IMR-90 (cell line): Measurements from ENCODE around the gene DHX29. TPM values are rescaled to one million over a fixed set of nuclear protein-coding genes. Genes with fewer than 3 reads are reported as not detected.

ENCODE experiments used
- ATAC-seq: fragments of 200-7000 bp; cut with Tn5 transposase; 2 replicates; pipeline ENCODE4 v1.9.1; 2020; ENCODE audit warnings: low read depth, mild to moderate bottlenecking, moderate library complexity
- BruUV-seq: library from RNA; stranded (reverse); fragments of 400-500 nt; replicated peaks from 2 replicates; lab custom pipeline; 2021; lab: Mats Ljungman, UMichigan
- CTCF ChIA-PET: fragments of 300-600 bp; formaldehyde crosslinking; extraction: SDS; loops from one replicate; lab custom pipeline; 2021; ENCODE audit warnings: antibody characterized with exemption; lab: Yijun Ruan, JAX
- POLR2A ChIA-PET: fragments of 300-600 bp; sonication (Branson Sonifier 250); formaldehyde crosslinking; loops from one replicate; lab custom pipeline; 2022; ENCODE audit warnings: antibody characterized with exemption; ENCODE audit not compliant: unreplicated experiment; lab: Charles Lee
- DNase-seq: peaks from one replicate; pipeline ENCODE4 v3.0.0; 2013
- H2AFZ ChIP-seq: replicated peaks from 2 replicates; pipeline ENCODE3; 2013; ENCODE audit warnings: low read length, mild to moderate bottlenecking; ENCODE audit not compliant: poor library complexity
- H2AK5ac ChIP-seq: 2 replicates; pipeline ENCODE4 v1.6.1; 2013; ENCODE audit warnings: low read depth, low read length, inconsistent platforms
- H2AK9ac ChIP-seq: replicated peaks from 2 replicates; pipeline ENCODE3; 2013; ENCODE audit warnings: mild to moderate bottlenecking, low read depth, low read length, moderate library complexity; ENCODE audit not compliant: poor library complexity
- H2BK120ac ChIP-seq: 2 replicates; pipeline ENCODE4 v1.6.1; 2013; ENCODE audit warnings: low read depth, low read length, inconsistent platforms
- H2BK15ac ChIP-seq: 3 replicates; pipeline ENCODE4 v1.6.1; 2013; ENCODE audit warnings: low read depth, low read length, inconsistent platforms
- H2BK20ac ChIP-seq: 2 replicates; pipeline ENCODE4 v1.6.1; 2013; ENCODE audit warnings: low read depth, mild to moderate bottlenecking, inconsistent platforms, low read length, moderate library complexity
- H2BK5ac ChIP-seq: 2 replicates; pipeline ENCODE4 v1.6.1; 2013; ENCODE audit warnings: mild to moderate bottlenecking, low read depth, low read length, inconsistent platforms; ENCODE audit not compliant: poor library complexity, severe bottlenecking
- H3K14ac ChIP-seq: replicated peaks from 2 replicates; pipeline ENCODE4 v1.6.1; 2013; ENCODE audit warnings: low read depth, low read length, inconsistent platforms
- H3K18ac ChIP-seq: 2 replicates; pipeline ENCODE4 v1.6.1; 2013; ENCODE audit warnings: low read depth, low read length, control low read depth
- H3K23ac ChIP-seq: 2 replicates; pipeline ENCODE4 v1.6.1; 2013; ENCODE audit warnings: low read depth, low read length, inconsistent platforms
- H3K27ac ChIP-seq: 2 replicates; pipeline ENCODE4 v1.5.1; 2013; ENCODE audit warnings: mild to moderate bottlenecking, control low read depth, low read length; ENCODE audit not compliant: insufficient read depth
- H3K27me3 ChIP-seq: 2 replicates; pipeline ENCODE4 v1.6.1; 2013; ENCODE audit warnings: low read length; ENCODE audit not compliant: control insufficient read depth, insufficient read depth
- H3K36me3 ChIP-seq: 2 replicates; pipeline ENCODE4 v1.6.1; 2013; ENCODE audit warnings: low read length, mixed read lengths; ENCODE audit not compliant: control insufficient read depth, insufficient read depth
- H3K4ac ChIP-seq: 2 replicates; pipeline ENCODE4 v1.6.1; 2013; ENCODE audit warnings: low read depth, low read length, inconsistent platforms
- H3K4me1 ChIP-seq: 2 replicates; pipeline ENCODE4 v1.6.1; 2013; ENCODE audit warnings: low read length, mixed read lengths; ENCODE audit not compliant: control insufficient read depth, insufficient read depth
- H3K4me2 ChIP-seq: 2 replicates; pipeline ENCODE4 v1.6.1; 2013; ENCODE audit warnings: low read depth, mild to moderate bottlenecking, control low read depth, low read length, moderate library complexity
- H3K4me3 ChIP-seq: 2 replicates; pipeline ENCODE4 v1.5.1; 2013; ENCODE audit warnings: low read depth, mild to moderate bottlenecking, control low read depth, low read length, moderate library complexity; ENCODE audit not compliant: insufficient read depth
- H3K56ac ChIP-seq: 2 replicates; pipeline ENCODE4 v1.6.1; 2013; ENCODE audit warnings: low read length, inconsistent platforms; ENCODE audit not compliant: insufficient read depth; ENCODE audit errors: extremely low read depth
- H3K79me1 ChIP-seq, 2 experiments: 2 replicates each; pipeline ENCODE4 v1.6.1; 2013; ENCODE audit warnings: low read length in 2 of 2, inconsistent platforms in 1 of 2, low read depth in 1 of 2
- H3K9ac ChIP-seq: 2 replicates; pipeline ENCODE4 v1.6.1; 2013; ENCODE audit warnings: low read depth, low read length, control low read depth
- H3K9me1 ChIP-seq: 2 replicates; pipeline ENCODE4 v1.6.1; 2013; ENCODE audit warnings: low read length, inconsistent platforms; ENCODE audit not compliant: insufficient read depth
- H3K9me3 ChIP-seq: 2 replicates; pipeline ENCODE4 v1.6.1; 2013; ENCODE audit warnings: low read length; ENCODE audit not compliant: control insufficient read depth, insufficient read depth
- H4K20me1 ChIP-seq: 2 replicates; pipeline ENCODE4 v1.6.1; 2013; ENCODE audit warnings: low read length, inconsistent platforms; ENCODE audit not compliant: insufficient read depth
- H4K5ac ChIP-seq: 2 replicates; pipeline ENCODE4 v1.6.1; 2013; ENCODE audit warnings: mild to moderate bottlenecking, low read depth, low read length, control low read depth
- H4K8ac ChIP-seq, 2 experiments: 2 replicates each; pipeline ENCODE4 v1.6.1; 2013; ENCODE audit warnings: low read depth in 2 of 2, low read length in 2 of 2, control low read depth in 1 of 2, inconsistent platforms in 1 of 2
- H4K91ac ChIP-seq: 2 replicates; pipeline ENCODE4 v1.6.1; 2013; ENCODE audit warnings: low read depth, low read length, inconsistent platforms; ENCODE audit not compliant: insufficient read depth
- BHLHE40 ChIP-seq: fragments of 150-350 bp; IDR thresholded peaks from 2 replicates; pipeline ENCODE4 v1.6.1; 2016; ENCODE audit warnings: mild to moderate bottlenecking, low read depth, low read length
- CEBPB ChIP-seq: IDR thresholded peaks from 2 replicates; pipeline ENCODE4 v1.6.1; 2012; ENCODE audit warnings: low read depth, low read length, improper control_type of control experiment
- CHD1 ChIP-seq: IDR thresholded peaks from 2 replicates; pipeline ENCODE4 v1.6.1; 2012; ENCODE audit warnings: low read depth, low read length, improper control_type of control experiment
- FOS ChIP-seq: fragments of 150-350 bp; IDR thresholded peaks from 2 replicates; pipeline ENCODE4 v1.6.1; 2016; ENCODE audit warnings: low read depth, low read length
- MAFK ChIP-seq: IDR thresholded peaks from 2 replicates; pipeline ENCODE4 v1.6.1; 2012; ENCODE audit warnings: low read depth, low read length, improper control_type of control experiment
- MAZ ChIP-seq: IDR thresholded peaks from 2 replicates; pipeline ENCODE4 v1.6.1; 2012; ENCODE audit warnings: low read depth, mild to moderate bottlenecking, low read length, improper control_type of control experiment, moderate library complexity, borderline replicate concordance
- MXI1 ChIP-seq: IDR thresholded peaks from 2 replicates; pipeline ENCODE4 v1.6.1; 2012; ENCODE audit warnings: low read depth, mild to moderate bottlenecking, low read length, moderate library complexity, borderline replicate concordance
- NFE2L2 ChIP-seq: fragments of 150-350 bp; IDR thresholded peaks from 2 replicates; pipeline ENCODE4 v1.6.1; 2016; ENCODE audit warnings: low read depth, mild to moderate bottlenecking, low read length
- POLR2A ChIP-seq: IDR thresholded peaks from 2 replicates; pipeline ENCODE4 v1.6.1; 2012; ENCODE audit warnings: mild to moderate bottlenecking, low read depth, low read length
- RAD21 ChIP-seq: IDR thresholded peaks from 2 replicates; pipeline ENCODE4 v1.6.1; 2012; ENCODE audit warnings: low read length, improper control_type of control experiment
- RCOR1 ChIP-seq: IDR thresholded peaks from 2 replicates; pipeline ENCODE4 v1.6.1; 2012; ENCODE audit warnings: mild to moderate bottlenecking, low read length, improper control_type of control experiment; ENCODE audit not compliant: insufficient replicate concordance
- RFX5 ChIP-seq: IDR thresholded peaks from 2 replicates; pipeline ENCODE4 v1.8.0; 2012; ENCODE audit warnings: low read depth, mild to moderate bottlenecking, low read length, moderate library complexity
- SMC3 ChIP-seq: fragments of 150-350 bp; IDR thresholded peaks from 2 replicates; pipeline ENCODE4 v1.6.1; 2016; ENCODE audit warnings: low read depth, mild to moderate bottlenecking, antibody characterized with exemption, low read length, moderate library complexity
- WGBS, 2 experiments: methylation state at CpG; one replicate each; pipeline versions ENCODE4 v1.1.5 to v1.1.7; 2013; ENCODE audit warnings: missing lambda C conversion rate in 2 of 2; ENCODE audit not compliant: insufficient read length in 1 of 2; ENCODE audit errors: extremely low coverage in 2 of 2; 5-methylcytosine and 5-hydroxymethylcytosine counted together
- dilution Hi-C: fragments of 300-500 bp; cut with HindIII; formaldehyde crosslinking; loops from one replicate; pipeline ENCODE4 v1.14.3; 2018; ENCODE audit warnings: low sequenced_read_pairs; ENCODE audit not compliant: unreplicated experiment
- in situ Hi-C: fragments of 300-500 bp; cut with MboI; formaldehyde crosslinking; loops from 3 replicates; pipeline ENCODE4 v1.14.3; 2019; ENCODE audit warnings: low sequenced_read_pairs, inconsistent platforms, mixed read lengths
- intact Hi-C: fragments of 100-400 bp; cut with micrococcal nuclease; formaldehyde crosslinking; loops from 2 replicates; pipeline ENCODE4 v1.10.0; 2022
- polyA plus RNA-seq, 3 experiments: library from polyadenylated mRNA; depleted of rRNA; stranded (reverse); fragments of >200 nt; gene quantifications; 2 replicates each; pipeline ENCODE4 v1.2.3, GENCODE V29; 2012; ENCODE audit warnings: low replicate concordance in 1 of 3
- total RNA-seq: library from RNA; depleted of rRNA; stranded (reverse); fragments of >200 nt; gene quantifications from 2 replicates; pipeline ENCODE4 v1.2.3, GENCODE V29; 2012
- TF ChIP-seq, protein P1 (sequence below): conservative IDR thresholded peaks from 2 replicates; pipeline ENCODE4 v1.5.1; 2012; ENCODE audit warnings: mild to moderate bottlenecking, low read depth, low read length, improper control_type of control experiment
- TF ChIP-seq, protein P2 (sequence below): fragments of 150-350 bp; IDR thresholded peaks from 2 replicates; pipeline ENCODE4 v1.6.1; 2017; ENCODE audit warnings: mild to moderate bottlenecking, antibody characterized with exemption, low read length, low read depth
- TF ChIP-seq, protein P3 (sequence below): fragments of 150-350 bp; IDR thresholded peaks from 2 replicates; pipeline ENCODE4 v1.6.1; 2016; ENCODE audit warnings: low read depth, mild to moderate bottlenecking, low read length, moderate library complexity, borderline replicate concordance

Gene DHX29
- total and polyA plus RNA-seq, 2 of the 4 experiments (the other 2 are of a cell fraction), result 9.5 to 25.6 TPM

DNA sequence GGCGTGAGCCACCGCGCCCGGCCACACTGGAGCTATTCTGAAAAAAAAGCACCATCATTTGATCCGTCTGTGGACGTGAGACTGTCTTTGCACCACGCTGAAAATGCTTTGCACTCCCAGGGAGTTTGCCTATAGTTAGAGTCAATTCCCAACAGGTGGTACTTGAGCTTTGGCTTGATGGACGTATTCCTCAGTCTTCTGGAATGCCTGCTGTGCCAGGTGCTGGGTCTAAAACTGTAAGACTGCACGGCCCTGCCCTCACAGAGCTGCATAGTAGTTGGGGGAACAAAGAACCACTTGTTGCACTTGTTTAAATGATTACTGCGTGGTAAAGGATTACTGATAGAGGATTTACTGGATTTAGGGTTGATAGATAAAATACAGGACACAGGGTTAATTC is 70.7 kb downstream of the DHX29 start:
- in situ Hi-C loops (no loop called here), dilution Hi-C loops (no loop called here), intact Hi-C loops (no loop called here)
- H3K18ac ChIP-seq, result no peak overlapping the region
- POLR2A ChIA-PET, result no interaction called here
- H2BK20ac ChIP-seq, result no peak overlapping the region
- no peak overlapping the region for H3K27ac ChIP-seq
- no peak overlapping the region for H3K4me3 ChIP-seq
- ATAC-seq (no peak), DNase-seq (no peak)
- no peak overlapping the region for H2AFZ ChIP-seq
- H4K91ac ChIP-seq, result no peak overlapping the region
- TF ChIP-seq, protein P1, sequence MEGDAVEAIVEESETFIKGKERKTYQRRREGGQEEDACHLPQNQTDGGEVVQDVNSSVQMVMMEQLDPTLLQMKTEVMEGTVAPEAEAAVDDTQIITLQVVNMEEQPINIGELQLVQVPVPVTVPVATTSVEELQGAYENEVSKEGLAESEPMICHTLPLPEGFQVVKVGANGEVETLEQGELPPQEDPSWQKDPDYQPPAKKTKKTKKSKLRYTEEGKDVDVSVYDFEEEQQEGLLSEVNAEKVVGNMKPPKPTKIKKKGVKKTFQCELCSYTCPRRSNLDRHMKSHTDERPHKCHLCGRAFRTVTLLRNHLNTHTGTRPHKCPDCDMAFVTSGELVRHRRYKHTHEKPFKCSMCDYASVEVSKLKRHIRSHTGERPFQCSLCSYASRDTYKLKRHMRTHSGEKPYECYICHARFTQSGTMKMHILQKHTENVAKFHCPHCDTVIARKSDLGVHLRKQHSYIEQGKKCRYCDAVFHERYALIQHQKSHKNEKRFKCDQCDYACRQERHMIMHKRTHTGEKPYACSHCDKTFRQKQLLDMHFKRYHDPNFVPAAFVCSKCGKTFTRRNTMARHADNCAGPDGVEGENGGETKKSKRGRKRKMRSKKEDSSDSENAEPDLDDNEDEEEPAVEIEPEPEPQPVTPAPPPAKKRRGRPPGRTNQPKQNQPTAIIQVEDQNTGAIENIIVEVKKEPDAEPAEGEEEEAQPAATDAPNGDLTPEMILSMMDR, result no peak
- TF ChIP-seq MAFK (no peak), MXI1 (no peak), RFX5 (no peak), FOS (no peak), CHD1 (no peak), BHLHE40 (no peak), NFE2L2 (no peak), SMC3 (no peak), MAZ (no peak), CEBPB (no peak), RCOR1 (no peak), RAD21 (no peak), POLR2A (no peak)
- TF ChIP-seq, protein P2, sequence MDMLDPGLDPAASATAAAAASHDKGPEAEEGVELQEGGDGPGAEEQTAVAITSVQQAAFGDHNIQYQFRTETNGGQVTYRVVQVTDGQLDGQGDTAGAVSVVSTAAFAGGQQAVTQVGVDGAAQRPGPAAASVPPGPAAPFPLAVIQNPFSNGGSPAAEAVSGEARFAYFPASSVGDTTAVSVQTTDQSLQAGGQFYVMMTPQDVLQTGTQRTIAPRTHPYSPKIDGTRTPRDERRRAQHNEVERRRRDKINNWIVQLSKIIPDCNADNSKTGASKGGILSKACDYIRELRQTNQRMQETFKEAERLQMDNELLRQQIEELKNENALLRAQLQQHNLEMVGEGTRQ, result no peak
- TF ChIP-seq, protein P3, sequence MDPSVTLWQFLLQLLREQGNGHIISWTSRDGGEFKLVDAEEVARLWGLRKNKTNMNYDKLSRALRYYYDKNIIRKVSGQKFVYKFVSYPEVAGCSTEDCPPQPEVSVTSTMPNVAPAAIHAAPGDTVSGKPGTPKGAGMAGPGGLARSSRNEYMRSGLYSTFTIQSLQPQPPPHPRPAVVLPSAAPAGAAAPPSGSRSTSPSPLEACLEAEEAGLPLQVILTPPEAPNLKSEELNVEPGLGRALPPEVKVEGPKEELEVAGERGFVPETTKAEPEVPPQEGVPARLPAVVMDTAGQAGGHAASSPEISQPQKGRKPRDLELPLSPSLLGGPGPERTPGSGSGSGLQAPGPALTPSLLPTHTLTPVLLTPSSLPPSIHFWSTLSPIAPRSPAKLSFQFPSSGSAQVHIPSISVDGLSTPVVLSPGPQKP, result no peak
- H3K36me3 ChIP-seq, result no peaks in the 10 kb centered on the region
- no peak overlapping the region for H4K8ac ChIP-seq
- H3K23ac ChIP-seq, result no peak overlapping the region
- CTCF ChIA-PET, result no interaction called here
- H3K9me3 ChIP-seq, result peaks cover 4% of the 10 kb centered on the region; the same call in 1 of the 2 replicates
- H2AK9ac ChIP-seq, result no peak overlapping the region
- H3K9ac ChIP-seq, result no peak overlapping the region
- H3K56ac ChIP-seq, result no peak overlapping the region
- no peak overlapping the region for H2BK15ac ChIP-seq
- 70% methylated on average over 8 of the region's 10 CpGs; no CpG with 5 or more reads in 1 of the 2 experiments for WGBS, 2 experiments
- BruUV-seq, result no TSS peak
- no peak overlapping the region for H3K4ac ChIP-seq
- no peaks in the 10 kb centered on the region for H3K79me1 ChIP-seq
- peaks cover 9% of the 10 kb centered on the region; the same call in 1 of the 2 replicates for H3K4me1 ChIP-seq
- H3K27me3 ChIP-seq, result peaks cover 64% of the 10 kb centered on the region
- H3K4me2 ChIP-seq, result no peak overlapping the region
- H4K5ac ChIP-seq, result no peak overlapping the region
- no peak overlapping the region for H2BK5ac ChIP-seq
- H3K14ac ChIP-seq, result no peak overlapping the region
- H2AK5ac ChIP-seq, result no peak overlapping the region
- H4K20me1 ChIP-seq, result 0 out of 2 replicates have a peak, but pooled peaks cover 5% of the 10 kb centered on the region
- no peaks in the 10 kb centered on the region for H3K9me1 ChIP-seq
- no peak overlapping the region for H2BK120ac ChIP-seq
